ENCODE data around the gene GCSH.

GCSH gene

DNA sequence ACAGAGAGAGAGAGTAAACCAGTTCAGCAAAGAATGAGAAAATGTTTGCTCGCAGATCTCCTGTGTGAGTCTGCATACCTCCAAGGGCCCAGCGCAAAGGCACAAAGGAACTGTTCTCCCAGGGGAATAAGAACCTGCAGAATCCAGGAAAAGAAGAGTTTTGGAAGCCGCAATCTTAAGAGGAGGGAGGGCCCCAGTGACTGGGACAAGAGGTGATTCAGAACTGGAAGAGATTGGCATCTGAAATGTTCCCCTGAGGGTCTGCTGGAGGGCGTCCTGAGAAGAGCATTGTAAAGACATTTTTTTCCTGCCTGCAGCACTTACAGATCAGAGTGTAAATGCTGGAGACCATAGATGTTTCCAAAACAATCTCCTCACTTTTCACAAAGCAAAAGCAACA is 54.5 kb downstream of the GCSH start:
- DNase-seq (ENCODE audit: low spot score), result no peak

DNA sequence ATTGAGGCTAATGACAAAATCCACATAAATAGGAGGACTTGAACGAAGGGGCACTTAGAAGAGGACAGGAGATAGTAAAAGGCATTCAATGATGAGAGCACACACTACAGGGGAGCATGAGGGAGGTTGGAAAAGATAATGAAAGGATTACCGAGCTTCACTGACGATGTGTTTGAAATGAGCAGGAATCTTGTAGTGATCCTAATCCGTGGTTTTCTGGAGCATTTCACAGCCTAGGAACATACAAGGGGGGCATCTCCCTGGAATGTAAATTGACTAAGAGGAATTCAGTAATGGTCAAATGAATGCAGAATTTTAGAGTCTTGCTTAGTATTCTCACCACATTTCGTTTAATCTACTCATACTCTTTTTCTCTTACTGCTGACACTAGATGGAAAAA is 55.4 kb downstream of the GCSH start:
- DNase-seq (ENCODE audit: low spot score), result no peak

DNA sequence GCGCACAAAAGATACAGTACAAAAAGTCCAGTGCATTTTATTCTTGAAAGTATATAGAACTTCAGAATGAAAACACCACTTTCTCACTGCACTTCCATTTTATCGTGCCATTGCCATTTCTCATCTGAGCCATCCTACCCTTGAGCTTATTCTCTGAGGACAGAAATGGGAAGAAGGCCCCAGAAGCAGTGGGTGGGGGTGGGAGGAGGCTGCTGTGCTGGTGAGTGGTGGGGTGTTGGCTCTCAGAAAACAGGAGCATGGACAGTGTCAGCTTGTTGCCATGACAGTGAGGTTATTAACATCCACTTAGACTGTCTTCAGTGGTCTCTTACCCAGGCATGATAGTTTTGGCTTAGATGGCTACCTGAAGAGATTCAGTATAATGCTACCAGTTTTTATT is 56.1 kb downstream of the GCSH start:
- no peak for DNase-seq (ENCODE audit: low spot score)

DNA sequence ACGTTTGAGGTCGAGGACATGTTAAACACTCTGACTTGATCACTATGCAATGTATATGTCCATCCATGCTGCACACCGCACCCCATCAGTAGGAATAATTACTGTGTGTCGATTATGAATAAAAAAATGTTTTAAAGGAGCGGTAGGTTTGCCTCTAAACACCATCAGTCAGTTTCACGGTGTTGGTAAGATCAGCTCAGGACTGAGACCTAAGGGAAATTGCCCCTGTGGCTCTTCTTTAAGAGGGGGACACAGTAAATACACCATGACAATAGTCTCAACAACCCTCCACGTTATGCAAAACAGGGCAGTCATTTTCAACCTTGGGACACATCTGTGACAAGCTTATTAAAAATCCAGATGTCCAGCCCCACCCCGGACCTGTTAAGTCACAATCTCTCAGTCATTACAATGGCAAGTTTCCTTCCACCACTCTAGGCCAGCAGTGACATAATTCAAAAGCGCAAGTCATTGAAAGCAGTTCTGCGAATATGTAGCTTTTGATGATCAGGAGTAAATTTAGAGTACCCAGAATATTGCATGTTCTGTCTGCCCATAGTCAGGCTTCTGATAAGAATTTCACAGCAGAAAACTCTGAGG is 59.3 kb downstream of the GCSH start:
- peak; percentile 42 for DNase-seq (ENCODE audit: low spot score)

DNA sequence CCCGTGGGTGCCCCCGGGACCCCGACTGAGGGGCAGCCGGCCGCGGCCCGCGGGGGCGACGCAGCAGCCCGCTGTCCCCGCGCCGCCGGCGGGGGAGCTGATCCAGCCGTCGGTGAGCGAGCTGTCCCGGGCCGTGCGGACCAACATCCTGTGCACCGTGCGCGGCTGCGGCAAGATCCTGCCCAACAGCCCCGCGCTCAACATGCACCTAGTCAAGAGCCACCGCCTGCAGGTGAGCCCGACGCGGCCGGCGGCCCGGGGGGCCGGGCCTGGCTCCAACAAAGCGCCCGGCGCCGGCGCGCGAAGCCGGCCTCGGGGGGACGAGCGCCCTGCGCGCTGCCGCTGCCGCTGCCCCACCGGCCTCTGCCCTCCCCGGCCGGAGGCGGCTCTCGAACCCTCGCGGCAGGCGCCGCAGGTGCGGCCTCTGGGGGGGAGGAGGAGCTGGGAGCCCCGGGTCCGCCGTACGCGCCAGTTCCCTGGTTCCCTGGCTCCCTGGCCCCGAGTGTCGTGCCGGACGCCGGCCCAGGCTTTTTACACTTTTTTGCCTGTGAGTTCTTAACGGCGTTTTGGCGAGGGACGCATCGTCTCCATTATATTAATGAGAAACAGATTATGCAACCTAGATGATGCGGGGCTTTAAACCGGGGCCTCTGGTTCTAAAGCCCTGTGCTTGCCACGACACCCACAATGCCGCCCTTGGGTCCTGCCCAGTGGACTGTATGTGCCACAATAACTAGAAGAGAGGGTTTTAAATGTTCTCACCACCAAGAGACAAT is 60.0 kb downstream of the GCSH start:
- DNase-seq (ENCODE audit: low spot score), result peak; percentile 8

DNA sequence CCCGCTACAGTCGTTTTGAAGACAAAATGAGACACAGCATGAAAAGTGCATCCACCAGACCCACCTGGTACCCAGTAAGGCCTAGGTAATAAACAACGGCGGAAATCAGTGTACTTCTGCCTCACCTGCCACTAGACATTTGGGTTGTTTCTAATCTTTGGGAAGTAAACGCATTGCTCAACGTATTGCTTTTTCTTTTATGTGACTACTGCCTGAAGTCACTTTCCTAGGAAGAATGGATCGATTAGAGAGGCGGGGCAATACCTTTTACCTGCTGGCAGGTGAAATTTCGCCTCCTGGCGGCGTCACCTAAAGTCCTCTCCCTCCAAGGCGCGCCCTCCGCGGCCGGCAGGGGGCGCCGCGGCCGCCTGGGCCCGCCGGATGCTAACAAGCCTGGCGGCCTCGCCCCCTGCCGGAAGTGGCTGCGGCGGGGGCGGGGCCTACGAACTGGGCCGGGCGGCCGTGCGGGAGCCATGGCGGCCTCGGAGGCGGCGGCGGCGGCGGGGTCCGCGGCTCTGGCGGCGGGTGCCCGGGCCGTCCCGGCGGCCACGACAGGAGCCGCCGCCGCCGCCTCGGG is 60.7 kb downstream of the GCSH start, which contains the start of gene ATMIN:
Gene ATMIN (plus strand): TSS at position 445 of the 577 bp plus-strand sequence. CDS start 29 bp downstream, at position 474.
- peak; percentile 69 for DNase-seq (ENCODE audit: low spot score)
